Neuronal stem cell (in vitro differentiated cells): Measurements from ENCODE around the gene WASL. TPM values are rescaled to one million over a fixed set of nuclear protein-coding genes. Genes with fewer than 3 reads are reported as not detected.

Source experiments
- DNase-seq: peaks from one replicate; pipeline ENCODE4 v3.0.0-alpha.2; 2013; ENCODE audit warnings: low spot score
- H2AFZ ChIP-seq: one replicate; pipeline ENCODE4 v1.6.1; 2013; ENCODE audit warnings: mild to moderate bottlenecking, low read length, inconsistent platforms
- H2AK5ac ChIP-seq: 2 replicates; pipeline ENCODE4 v1.6.1; 2013; ENCODE audit warnings: low read depth, mild to moderate bottlenecking, inconsistent platforms, low read length, moderate library complexity, mixed read lengths
- H2BK120ac ChIP-seq: 2 replicates; pipeline ENCODE4 v1.6.1; 2013; ENCODE audit warnings: low read depth, mild to moderate bottlenecking, inconsistent platforms, low read length, moderate library complexity, mixed read lengths
- H2BK12ac ChIP-seq: one replicate; pipeline ENCODE4 v1.6.1; 2013; ENCODE audit warnings: low read length, inconsistent platforms
- H2BK15ac ChIP-seq: 2 replicates; pipeline ENCODE4 v1.6.1; 2013; ENCODE audit warnings: mild to moderate bottlenecking, low read length, inconsistent platforms, mixed read lengths
- H2BK5ac ChIP-seq: one replicate; pipeline ENCODE4 v1.6.1; 2013; ENCODE audit warnings: inconsistent platforms, mild to moderate bottlenecking, low read length, moderate library complexity
- H3K14ac ChIP-seq: one replicate; pipeline ENCODE4 v1.6.1; 2013; ENCODE audit warnings: low read length, inconsistent platforms
- H3K18ac ChIP-seq: 2 replicates; pipeline ENCODE4 v1.6.1; 2013; ENCODE audit warnings: low read length, inconsistent platforms
- H3K23ac ChIP-seq: 2 replicates; pipeline ENCODE4 v1.6.1; 2013; ENCODE audit warnings: low read depth, mild to moderate bottlenecking, mixed read lengths, low read length, inconsistent platforms; ENCODE audit not compliant: poor library complexity
- H3K27ac ChIP-seq: replicated peaks from 3 replicates; pipeline ENCODE4 v1.5.1; 2013; ENCODE audit warnings: low read length, inconsistent platforms
- H3K27me3 ChIP-seq, 3 experiments: 2 replicates each; pipeline ENCODE4 v1.6.1; 2013; ENCODE audit warnings: low read length in 3 of 3, mild to moderate bottlenecking in 2 of 3, inconsistent platforms in 1 of 3, low read depth in 1 of 3, mixed read lengths in 1 of 3, moderate library complexity in 1 of 3; ENCODE audit not compliant: control insufficient read depth in 3 of 3, insufficient read depth in 3 of 3
- H3K36me3 ChIP-seq, 2 donors: replicated peaks in 1 of 2; 2 replicates each; pipeline ENCODE4 v1.6.1; 2013; ENCODE audit warnings: low read length in 2 of 2; ENCODE audit not compliant: control insufficient read depth in 2 of 2, insufficient read depth in 2 of 2
- H3K4ac ChIP-seq: 2 replicates; pipeline ENCODE4 v1.6.1; 2013; ENCODE audit warnings: inconsistent platforms, mild to moderate bottlenecking, low read length, moderate library complexity
- H3K4me1 ChIP-seq, 2 donors: 1 replicate in 1 of 2; 2 replicates in 1 of 2; pipeline ENCODE4 v1.6.1; 2013; ENCODE audit warnings: low read length in 2 of 2, low read depth in 1 of 2; ENCODE audit not compliant: control insufficient read depth in 2 of 2, insufficient read depth in 1 of 2
- H3K4me2 ChIP-seq: one replicate; pipeline ENCODE4 v1.6.1; 2013; ENCODE audit warnings: mild to moderate bottlenecking, low read length, inconsistent platforms; ENCODE audit not compliant: insufficient read depth, poor library complexity, severe bottlenecking
- H3K4me3 ChIP-seq, 2 donors: 2 replicates each; pipeline ENCODE4 v1.5.1; 2013; ENCODE audit warnings: low read length in 2 of 2, mild to moderate bottlenecking in 2 of 2, inconsistent platforms in 1 of 2, moderate library complexity in 1 of 2
- H3K79me1 ChIP-seq: one replicate; pipeline ENCODE4 v1.6.1; 2013; ENCODE audit warnings: low read depth, mild to moderate bottlenecking, inconsistent platforms, low read length, moderate library complexity
- H3K9ac ChIP-seq: one replicate; pipeline ENCODE4 v1.6.1; 2013; ENCODE audit warnings: mild to moderate bottlenecking, low read depth, low read length, inconsistent platforms; ENCODE audit not compliant: poor library complexity
- H3K9me3 ChIP-seq, 2 donors: replicated peaks in 1 of 2; 2 replicates each; pipeline versions ENCODE3 to v1.6.1; 2013; ENCODE audit warnings: low read length in 2 of 2, mild to moderate bottlenecking in 2 of 2, inconsistent platforms in 1 of 2, low read depth in 1 of 2, mixed read lengths in 1 of 2, moderate library complexity in 1 of 2; ENCODE audit not compliant: control insufficient read depth in 2 of 2, insufficient read depth in 1 of 2
- H4K8ac ChIP-seq: one replicate; pipeline ENCODE4 v1.6.1; 2013; ENCODE audit warnings: low read depth, mild to moderate bottlenecking, inconsistent platforms, low read length, moderate library complexity
- H4K91ac ChIP-seq: one replicate; pipeline ENCODE4 v1.6.1; 2013; ENCODE audit warnings: low read length, low read depth, mild to moderate bottlenecking, inconsistent platforms; ENCODE audit not compliant: poor library complexity
- WGBS, 2 donors: extraction: QIAGEN DNeasy Blood & Tissue Kit; methylation state at CpG; one replicate each; pipeline ENCODE4 v1.1.7; 2013; ENCODE audit warnings: missing lambda C conversion rate in 2 of 2, mixed read lengths in 1 of 2; ENCODE audit not compliant: insufficient read length in 2 of 2, insufficient replicate concordance in 1 of 2; ENCODE audit errors: extremely low coverage in 2 of 2; 5-methylcytosine and 5-hydroxymethylcytosine counted together
- polyA plus RNA-seq, 2 experiments: library from polyadenylated mRNA; stranded (reverse); fragments of 200-250 nt; gene quantifications; one replicate each; pipeline ENCODE4 v1.2.3, GENCODE V29; 2013

WASL gene
- 27.7 TPM for polyA plus RNA-seq (2013, experiment 1 of 2)
- 28.8 TPM for polyA plus RNA-seq (2013, experiment 2 of 2)

- Histone ChIP-seq H3K9me3 (no peaks in the 10 kb centered on the region), H3K4ac (peak within 1 kb of the TSS; percentile 78), H4K91ac (no peak within 1 kb of the TSS), H3K79me1 (peaks cover 2% of the 10 kb centered on the region), H3K27ac (peak within 1 kb of the TSS; percentile 97), H3K14ac (peak within 1 kb of the TSS; percentile 98), H3K36me3 (peaks cover 0 to 4% of the 10 kb centered on the region in 2 donors), H2BK12ac (no peak within 1 kb of the TSS), H2BK120ac (peak within 1 kb of the TSS; percentile 75), H3K4me3 (peak within 1 kb of the TSS; percentile 93 to 99), H3K27me3 (no peaks in the 10 kb centered on the region), H3K18ac (peak within 1 kb of the TSS; percentile 96), H2BK5ac (peak within 1 kb of the TSS; percentile 95), H3K23ac (peak within 1 kb of the TSS; percentile 99), H3K9ac (peak within 1 kb of the TSS; percentile 99), H4K8ac (no peak within 1 kb of the TSS), H3K4me2 (peak within 1 kb of the TSS; percentile 68), H2BK15ac (peak within 1 kb of the TSS; percentile 30), H3K4me1 (peaks cover 0 to 9% of the 10 kb centered on the region in 2 donors), H2AK5ac (peak within 1 kb of the TSS; percentile 91), H2AFZ (peak within 1 kb of the TSS; percentile 94)
- no CpG with 5 or more reads among the region's 93 CpGs for WGBS, 2 donors
- DNase-seq, result peak; percentile 93
These were observed at the start of gene WASL for GRCh38 chr7:123748734-123749536. TSS of gene WASL (minus strand) at chr7:123749003. CDS start at chr7:123748734, 269 bp downstream.

- Histone ChIP-seq H3K4ac (no peak overlapping the region), H3K9me3 (no peaks in the 10 kb centered on the region), H3K4me2 (no peak overlapping the region), H3K79me1 (no peaks in the 10 kb centered on the region), H3K36me3 (no peaks in the 10 kb centered on the region), H4K8ac (no peak overlapping the region), H3K14ac (no peak overlapping the region), H3K23ac (no peak overlapping the region), H2AK5ac (no peak overlapping the region), H2AFZ (no peak overlapping the region), H3K4me1 (no peaks in the 10 kb centered on the region), H4K91ac (no peak overlapping the region), H3K18ac (no peak overlapping the region), H2BK15ac (no peak overlapping the region), H2BK120ac (no peak overlapping the region), H3K27me3 (peaks cover 0 to 3% (median 0%) of the 10 kb centered on the region in 3 experiments), H3K4me3 (no peak overlapping the region), H3K9ac (no peak overlapping the region), H3K27ac (no peak overlapping the region), H2BK12ac (no peak overlapping the region), H2BK5ac (no peak overlapping the region)
- peak; percentile 12 for DNase-seq
- no CpG with 5 or more reads among the region's 2 CpGs for WGBS, 2 donors
These were observed 49.1 kb upstream of the WASL start for GRCh38 chr7:123797673-123798531.

GRCh38 chr7:123796568-123796967 lies 47.8 kb upstream of the WASL start:
- H3K23ac ChIP-seq, result no peak overlapping the region
- no peaks in the 10 kb centered on the region for H3K4me1 ChIP-seq
- no peak overlapping the region for H2BK12ac ChIP-seq
- no peak overlapping the region for H2BK120ac ChIP-seq
- no peak overlapping the region for H2AK5ac ChIP-seq
- WGBS, 2 donors, result no CpG with 5 or more reads among the region's 1 CpG
- no peak overlapping the region for H4K8ac ChIP-seq
- H3K14ac ChIP-seq, result no peak overlapping the region
- no peak overlapping the region for H3K27ac ChIP-seq
- H4K91ac ChIP-seq, result no peak overlapping the region
- no peak overlapping the region for H3K4me2 ChIP-seq
- H3K18ac ChIP-seq, result no peak overlapping the region
- H3K9ac ChIP-seq, result no peak overlapping the region
- no peaks in the 10 kb centered on the region for H3K9me3 ChIP-seq
- H2BK15ac ChIP-seq, result no peak overlapping the region
- no peak overlapping the region for H3K4me3 ChIP-seq
- no peak overlapping the region for H2BK5ac ChIP-seq
- no peaks in the 10 kb centered on the region for H3K79me1 ChIP-seq
- no peak overlapping the region for H2AFZ ChIP-seq
- H3K27me3 ChIP-seq, result peaks cover 0 to 7% (median 0%) of the 10 kb centered on the region in 3 experiments
- no peak overlapping the region for H3K4ac ChIP-seq
- no peaks in the 10 kb centered on the region for H3K36me3 ChIP-seq
- DNase-seq, result no peak

GRCh38 chr7:123795917-123796316 lies 47.1 kb upstream of the WASL start:
- no peak overlapping the region for H2BK120ac ChIP-seq
- H2AFZ ChIP-seq, result no peak overlapping the region
- no peaks in the 10 kb centered on the region for H3K4me1 ChIP-seq
- H2BK5ac ChIP-seq, result no peak overlapping the region
- H3K9me3 ChIP-seq, result no peaks in the 10 kb centered on the region
- H3K4me2 ChIP-seq, result no peak overlapping the region
- no peak overlapping the region for H3K9ac ChIP-seq
- H2BK12ac ChIP-seq, result no peak overlapping the region
- H4K91ac ChIP-seq, result no peak overlapping the region
- H3K27ac ChIP-seq, result no peak overlapping the region
- WGBS, 2 donors, result no CpG with 5 or more reads among the region's 1 CpG
- no peak overlapping the region for H3K4me3 ChIP-seq
- H3K27me3 ChIP-seq, result peaks cover 0 to 7% (median 0%) of the 10 kb centered on the region in 3 experiments
- H2BK15ac ChIP-seq, result no peak overlapping the region
- H3K23ac ChIP-seq, result no peak overlapping the region
- no peaks in the 10 kb centered on the region for H3K36me3 ChIP-seq
- H3K4ac ChIP-seq, result no peak overlapping the region
- H3K18ac ChIP-seq, result no peak overlapping the region
- H3K79me1 ChIP-seq, result no peaks in the 10 kb centered on the region
- no peak overlapping the region for H4K8ac ChIP-seq
- H2AK5ac ChIP-seq, result no peak overlapping the region
- no peak for DNase-seq
- H3K14ac ChIP-seq, result no peak overlapping the region
